Stimulated activated CD8-positive, alpha-beta memory T cell treated with anti-CD3 and anti-CD28 coated beads, Interleukin-15, amount 100 ng/mL, for 48 hours (primary cell): ENCODE data around the gene ACTN2.

Experiments used
- DNase-seq, 2 donors: peaks; one replicate each; pipeline ENCODE4 v3.0.0-alpha.2; 2020; ENCODE audit warnings: low read depth in 2 of 2

ACTN2 gene

GRCh38 chr1:236691348-236691747, 5.0 kb downstream of the ACTN2 start:
- no peak for DNase-seq

- DNase-seq = no peak
These were observed 5.8 kb downstream of the ACTN2 start for GRCh38 chr1:236692128-236692527.

- DNase-seq = no peak
These were observed 6.4 kb downstream of the ACTN2 start for GRCh38 chr1:236692742-236693141.

- DNase-seq = no peak
These were observed 13.1 kb downstream of the ACTN2 start for GRCh38 chr1:236699366-236699765.

GRCh38 chr1:236700903-236701302, 14.6 kb downstream of the ACTN2 start:
- DNase-seq = no peak

GRCh38 chr1:236701782-236702181, 15.5 kb downstream of the ACTN2 start:
- no peak for DNase-seq

- no peak for DNase-seq
These were observed 16.6 kb downstream of the ACTN2 start for GRCh38 chr1:236702791-236703394.

GRCh38 chr1:236705771-236706170, 19.5 kb downstream of the ACTN2 start:
- DNase-seq = no peak

GRCh38 chr1:236706183-236706582, 19.9 kb downstream of the ACTN2 start:
- DNase-seq = no peak

GRCh38 chr1:236710328-236710892, 24.1 kb downstream of the ACTN2 start:
- no peak for DNase-seq

GRCh38 chr1:236716160-236716559, 29.9 kb downstream of the ACTN2 start:
- DNase-seq = no peak

GRCh38 chr1:236717811-236718210, 31.5 kb downstream of the ACTN2 start:
- DNase-seq = no peak

GRCh38 chr1:236718328-236718727, 32.0 kb downstream of the ACTN2 start:
- DNase-seq = no peak

- DNase-seq = no peak
These were observed 33.9 kb downstream of the ACTN2 start for GRCh38 chr1:236720206-236720605.

GRCh38 chr1:236720611-236721010, 34.3 kb downstream of the ACTN2 start:
- DNase-seq = no peak

GRCh38 chr1:236724049-236724448, 37.8 kb downstream of the ACTN2 start:
- DNase-seq = no peak

- DNase-seq = no peak
These were observed 38.2 kb downstream of the ACTN2 start for GRCh38 chr1:236724506-236724905.

- DNase-seq = no peak
These were observed 39.4 kb downstream of the ACTN2 start for GRCh38 chr1:236725668-236726067.

- DNase-seq = no peak
These were observed 41.2 kb downstream of the ACTN2 start for GRCh38 chr1:236727521-236727920.

- DNase-seq = no peak
These were observed 42.5 kb downstream of the ACTN2 start for GRCh38 chr1:236728752-236729151.

- DNase-seq = no peak
These were observed 47.4 kb downstream of the ACTN2 start for GRCh38 chr1:236733653-236734052.

GRCh38 chr1:236734141-236734765, 48.0 kb downstream of the ACTN2 start:
- no peak for DNase-seq

- no peak for DNase-seq
These were observed 50.5 kb downstream of the ACTN2 start for GRCh38 chr1:236736761-236737160.

- no peak for DNase-seq
These were observed 55.5 kb downstream of the ACTN2 start for GRCh38 chr1:236741753-236742152.
